Ishikawa (cell line): ENCODE measurements around the gene SPEF2.

ENCODE experiments used
- CEBPB ChIP-seq: IDR thresholded peaks from 2 replicates; pipeline ENCODE4 v1.6.1; 2012
- CREB1 ChIP-seq: IDR thresholded peaks from 2 replicates; pipeline ENCODE4 v1.6.1; 2012; ENCODE audit warnings: low read depth
- EGR1 ChIP-seq: IDR thresholded peaks from 2 replicates; pipeline ENCODE4 v1.6.1; 2012
- EP300 ChIP-seq: IDR thresholded peaks from 2 replicates; pipeline ENCODE4 v1.6.1; 2012; ENCODE audit warnings: borderline replicate concordance
- FOXM1 ChIP-seq: IDR thresholded peaks from 2 replicates; pipeline ENCODE4 v1.6.1; 2012; ENCODE audit warnings: low read depth, borderline replicate concordance
- MAX ChIP-seq: IDR thresholded peaks from 2 replicates; pipeline ENCODE4 v1.6.1; 2012
- NFIC ChIP-seq: IDR thresholded peaks from 2 replicates; pipeline ENCODE4 v1.6.1; 2012
- RAD21 ChIP-seq: IDR thresholded peaks from 2 replicates; pipeline ENCODE4 v1.6.1; 2012; ENCODE audit warnings: low read depth
- REST ChIP-seq: IDR thresholded peaks from 2 replicates; pipeline ENCODE4 v1.6.1; 2012; ENCODE audit warnings: low read depth, mild to moderate bottlenecking
- TAF1 ChIP-seq: IDR thresholded peaks from 2 replicates; pipeline ENCODE4 v1.6.1; 2012; ENCODE audit warnings: low read depth, mild to moderate bottlenecking
- TCF12 ChIP-seq: IDR thresholded peaks from 2 replicates; pipeline ENCODE4 v1.6.1; 2012; ENCODE audit warnings: low read depth
- TEAD4 ChIP-seq: IDR thresholded peaks from 2 replicates; pipeline ENCODE4 v1.6.1; 2012
- USF1 ChIP-seq: IDR thresholded peaks from 2 replicates; pipeline ENCODE4 v1.6.1; 2012
- YY1 ChIP-seq: IDR thresholded peaks from 2 replicates; pipeline ENCODE4 v1.6.1; 2012; ENCODE audit warnings: low read depth
- ZBTB7A ChIP-seq: IDR thresholded peaks from 2 replicates; pipeline ENCODE4 v1.6.1; 2012; ENCODE audit warnings: low read depth

The SPEF2 gene

GRCh38 chr5:35675392-35675791 lies 57.7 kb downstream of the SPEF2 start:
- TF ChIP-seq CEBPB = no peak

- TF ChIP-seq EP300 = no peak
- no peak for TF ChIP-seq REST
- TF ChIP-seq RAD21 = no peak
- no peak for TF ChIP-seq ZBTB7A
- no peak for TF ChIP-seq YY1
- no peak for TF ChIP-seq CEBPB
- TF ChIP-seq MAX = no peak
- TF ChIP-seq NFIC = no peak
- TF ChIP-seq TEAD4 = no peak
Observed at GRCh38 chr5:35677878-35678277, 60.2 kb downstream of the SPEF2 start.

GRCh38 chr5:35678661-35679060 lies 61.0 kb downstream of the SPEF2 start:
- TF ChIP-seq CREB1 = no peak
- TF ChIP-seq TCF12 = no peak
- TF ChIP-seq EGR1 = no peak
- TF ChIP-seq REST = no peak
- TF ChIP-seq TEAD4 = no peak

GRCh38 chr5:35679357-35679756 lies 61.7 kb downstream of the SPEF2 start:
- TF ChIP-seq NFIC (no peak), EGR1 (no peak), FOXM1 (no peak), USF1 (no peak)

GRCh38 chr5:35681911-35682310 lies 64.2 kb downstream of the SPEF2 start:
- TF ChIP-seq CREB1 (no peak), ZBTB7A (no peak), FOXM1 (no peak), EGR1 (no peak), TAF1 (no peak), NFIC (no peak), EP300 (no peak), TEAD4 (no peak), YY1 (no peak), CEBPB (no peak), USF1 (no peak)

GRCh38 chr5:35683466-35683865 lies 65.8 kb downstream of the SPEF2 start:
- TF ChIP-seq REST (no peak), MAX (no peak), TCF12 (no peak), CREB1 (no peak), YY1 (no peak), NFIC (no peak), TAF1 (no peak), EP300 (no peak), RAD21 (no peak)
